D721Med (cell line): Measurements from ENCODE around the gene ZSCAN12.
A peak's percentile ranks its signal among the peaks of the same experiment; 100 is the strongest.

Source experiments
- DNase-seq: peaks from one replicate; pipeline ENCODE4 v3.0.0; 2011; ENCODE audit warnings: low spot score; ENCODE audit not compliant: insufficient read length
- FAIRE-seq: peaks from 2 replicates; lab custom pipeline; 2011; peaks lifted over from hg19 to GRCh38; lab: Jason Lieb, UNC
- CTCF ChIP-seq: IDR thresholded peaks from 2 replicates; pipeline ENCODE4 v1.5.1; 2012; ENCODE audit warnings: mild to moderate bottlenecking, control low read depth; ENCODE audit not compliant: insufficient read depth; ENCODE audit errors: missing control alignments

The ZSCAN12 gene

GRCh38 chr6:28334286-28335039, 65.1 kb downstream of the ZSCAN12 start:
- FAIRE-seq = peak; percentile 56
- TF ChIP-seq CTCF = no peak
- DNase-seq = no peak

GRCh38 chr6:28333599-28334018, 65.9 kb downstream of the ZSCAN12 start:
- TF ChIP-seq CTCF = no peak
- DNase-seq (no peak), FAIRE-seq (no peak)

- FAIRE-seq (no peak), DNase-seq (no peak)
- TF ChIP-seq CTCF = no peak
Measured at GRCh38 chr6:28333047-28333446, 66.5 kb downstream of the ZSCAN12 start.

GRCh38 chr6:28330041-28330440, 69.5 kb downstream of the ZSCAN12 start:
- TF ChIP-seq CTCF = no peak
- DNase-seq = no peak
- FAIRE-seq = no peak
